G401 (cell line): Measurements from ENCODE around the gene RBM19. TPM values are rescaled to one million over a fixed set of nuclear protein-coding genes. Genes with fewer than 3 reads are reported as not detected.
"Not testable (repeated sequence)": the region's sequence is repeated elsewhere in the genome, so short reads cannot be mapped to it uniquely, and the experiment has no call there.

ENCODE experiments used
- DNase-seq: peaks from one replicate; pipeline ENCODE4 v3.0.0-alpha.2; 2015; ENCODE audit warnings: low spot score
- in situ Hi-C: cut with HindIII; loops from 2 replicates; pipeline ENCODE4 v1.10.0; 2016; ENCODE audit warnings: low sequenced_read_pairs, mixed read lengths
- total RNA-seq: library from RNA; depleted of rRNA; stranded (reverse); fragments of >200 nt; shearing (Covaris generic); gene quantifications from 2 replicates; pipeline ENCODE4 v1.2.3, GENCODE V29; 2014

Gene RBM19
- total RNA-seq, 1 experiment from 2014 or later = 53.9 TPM

DNA sequence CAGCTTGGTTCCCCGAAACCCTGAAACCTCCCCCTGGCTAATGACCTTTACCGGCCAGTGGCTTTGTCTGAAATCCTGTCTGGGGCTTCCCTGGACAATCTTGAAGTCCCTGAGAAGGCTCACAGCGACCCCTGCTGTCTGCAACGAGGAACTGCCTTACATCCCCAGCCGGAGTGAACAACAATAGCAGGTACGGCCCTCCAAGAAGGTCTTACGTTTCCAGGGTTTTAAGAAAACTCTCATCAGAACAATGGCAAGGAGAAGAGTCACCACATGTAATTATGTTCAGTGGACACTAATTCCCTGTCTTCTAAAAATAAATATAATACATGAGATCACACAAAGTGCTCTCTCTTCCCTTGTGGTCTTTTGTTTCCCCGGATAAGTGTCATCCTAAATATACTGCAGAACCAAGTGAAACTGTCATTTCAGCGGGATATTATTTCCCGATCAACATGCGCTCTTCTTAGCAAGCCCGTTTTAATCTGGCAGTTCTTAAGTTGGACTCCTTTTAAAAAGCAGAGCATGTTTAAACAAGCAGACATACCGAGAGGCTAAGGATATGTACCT lies 53.3 kb downstream of the RBM19 start:
- in situ Hi-C loops = no loop called here

DNA sequence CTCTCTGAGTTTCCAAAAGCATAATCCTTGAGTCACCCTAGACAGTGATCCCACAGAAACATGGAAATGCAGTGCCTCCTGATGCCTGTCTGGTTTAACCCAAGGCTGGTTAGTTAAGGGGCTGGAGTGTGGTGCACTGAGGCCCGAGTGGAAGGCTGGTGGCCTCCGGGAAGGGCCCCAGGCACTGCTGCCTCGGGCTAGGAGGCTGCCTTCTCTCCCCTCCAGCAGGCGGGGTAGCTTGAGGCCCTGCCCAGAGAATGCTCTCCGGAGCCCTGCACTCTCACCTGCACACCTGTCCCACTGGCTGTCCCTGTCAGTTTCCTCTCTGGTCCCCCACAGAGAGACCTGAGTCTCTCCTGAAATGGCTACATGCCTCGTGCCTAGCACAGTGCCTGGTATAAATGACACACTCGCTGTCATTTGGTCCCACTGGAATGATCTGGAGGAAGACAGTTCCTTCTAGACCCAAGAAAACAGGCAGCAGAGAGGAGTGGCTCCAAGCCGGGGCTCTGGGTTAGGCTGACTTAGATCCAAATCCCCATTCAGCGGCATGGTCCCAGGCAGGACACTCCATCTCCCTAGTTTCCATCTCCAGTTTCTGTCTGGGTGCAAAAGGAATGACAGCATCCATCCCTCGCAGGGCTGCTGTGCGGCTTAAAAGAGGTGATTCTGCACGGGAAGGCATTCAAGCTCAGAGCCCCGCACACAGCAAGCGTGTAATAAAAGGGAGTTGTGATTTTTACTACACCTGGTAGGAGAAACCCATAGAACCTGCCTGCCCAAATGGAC lies 54.0 kb downstream of the RBM19 start:
- DNase-seq = no peak
- in situ Hi-C loops = no loop called here

More for the DNA sequence above, 53.3 kb downstream of the RBM19 start:
- peak; percentile 85 for DNase-seq

DNA sequence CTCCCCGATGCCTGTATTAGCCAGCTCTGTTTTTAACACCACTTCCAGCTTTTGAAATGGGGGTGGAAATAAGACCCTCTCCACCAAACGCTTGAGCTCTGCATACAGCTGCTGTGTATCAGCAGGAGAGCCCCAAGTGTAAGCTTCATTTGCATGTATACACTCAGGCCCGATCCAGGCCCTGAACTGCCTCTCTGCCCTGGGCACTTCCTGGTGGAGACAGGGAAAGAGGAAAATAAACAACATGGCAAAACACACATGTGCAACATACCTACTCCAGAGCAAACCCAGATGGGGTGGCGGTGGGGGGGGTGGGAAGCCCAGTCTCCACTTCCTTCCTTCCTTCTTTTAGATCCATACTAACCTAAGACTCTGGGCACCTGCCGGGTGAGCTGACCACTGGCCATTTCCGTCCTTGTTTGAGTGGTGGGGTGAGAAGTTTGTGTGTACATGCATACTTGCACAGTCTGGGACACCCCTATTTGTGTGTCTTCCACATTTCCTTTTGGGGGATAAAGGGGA lies 55.3 kb downstream of the RBM19 start:
- in situ Hi-C loops = no loop called here

DNA sequence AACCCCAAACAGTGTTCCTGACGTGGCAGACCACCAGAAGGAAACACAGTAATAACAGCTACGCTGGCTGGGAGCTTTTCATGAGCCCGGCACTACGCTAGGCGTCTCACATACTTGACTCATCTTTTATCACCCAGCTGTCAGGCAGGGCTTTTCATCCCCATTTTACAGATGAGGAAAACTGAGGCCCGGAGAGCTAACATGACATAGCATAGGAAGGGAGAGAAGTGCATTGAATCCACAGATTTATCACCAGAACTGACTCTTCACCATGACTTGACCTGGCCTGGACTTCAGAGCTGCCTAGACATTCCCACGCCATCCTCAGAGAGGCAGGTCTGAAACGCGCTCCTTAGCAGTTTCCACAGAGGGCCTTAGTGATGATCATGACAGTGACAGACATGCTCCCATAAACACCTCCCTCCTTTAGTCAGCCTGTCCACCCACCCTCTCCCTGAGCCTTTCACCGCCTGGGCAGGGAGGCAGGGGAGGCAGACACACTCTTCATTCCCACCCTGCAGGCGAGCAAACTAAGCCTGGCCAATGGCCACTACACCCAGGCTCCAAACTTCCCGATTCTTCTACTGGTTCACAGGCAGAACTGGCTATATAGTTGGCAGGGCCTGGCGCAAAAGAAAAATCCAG lies 56.2 kb downstream of the RBM19 start:
- in situ Hi-C loops = no loop called here
- no peak for DNase-seq

More for the DNA sequence above, 55.3 kb downstream of the RBM19 start:
- DNase-seq = no peak

DNA sequence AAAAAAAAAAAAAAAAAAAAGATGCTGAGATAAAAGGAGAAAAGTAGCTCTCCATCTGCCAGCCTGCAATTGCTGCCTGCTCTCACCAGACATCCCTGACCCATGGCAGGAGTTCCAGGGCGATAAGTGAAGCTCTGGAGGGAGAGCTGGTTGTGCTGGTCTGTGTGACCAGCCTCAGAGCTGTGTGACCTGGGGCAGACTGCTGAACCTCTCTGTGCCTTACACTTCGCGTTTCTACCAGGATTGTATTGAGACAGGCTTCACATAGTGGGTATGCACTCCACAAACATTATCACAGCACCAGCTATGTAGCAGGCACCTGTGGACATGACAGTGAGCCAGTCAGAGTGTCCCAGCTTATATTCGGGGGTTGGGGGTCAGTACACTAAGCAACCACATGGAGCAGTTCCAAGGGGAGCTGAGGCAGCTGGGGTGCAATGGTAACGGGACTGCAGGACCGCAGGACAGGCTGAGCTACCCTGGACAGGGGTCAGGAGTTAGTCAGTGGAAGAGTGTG lies 57.5 kb downstream of the RBM19 start:
- no peak for DNase-seq
- in situ Hi-C loops = no loop called here

DNA sequence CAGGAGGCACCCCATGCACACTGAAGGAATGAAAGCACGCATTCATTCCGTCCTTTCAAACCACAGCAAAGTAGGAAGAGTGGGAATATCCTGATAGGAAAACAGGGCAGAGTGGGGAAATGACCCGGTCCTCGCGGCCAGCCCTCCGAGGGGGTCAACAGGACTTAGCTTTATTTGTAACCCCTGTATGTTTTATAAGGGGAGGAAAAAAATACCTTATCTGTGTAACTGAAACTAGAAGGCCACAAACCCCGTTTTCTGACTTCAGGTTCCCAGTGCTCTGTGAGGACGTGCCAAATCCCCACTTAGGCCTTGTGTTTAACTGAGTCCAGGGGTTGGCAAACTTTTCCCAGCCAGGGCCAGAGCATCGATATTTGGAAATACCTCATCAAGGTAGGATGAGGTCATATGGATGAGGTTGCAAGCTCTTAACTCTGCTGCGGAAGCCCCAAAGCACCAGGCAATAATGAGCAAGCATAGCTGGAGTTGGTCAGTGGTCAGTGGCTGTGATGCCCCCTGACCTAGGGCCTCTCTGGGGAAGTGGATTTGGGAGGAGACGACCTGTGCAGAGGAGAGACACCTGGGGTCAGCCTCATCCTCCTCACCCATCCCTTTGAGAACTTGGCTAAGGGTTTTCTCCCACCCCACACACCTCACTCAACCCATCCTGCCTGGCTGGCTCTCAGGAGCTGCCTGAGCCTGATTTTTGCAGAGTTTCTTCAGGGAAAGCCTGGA lies 58.5 kb downstream of the RBM19 start:
- DNase-seq = no peak
- in situ Hi-C loops = no loop called here

DNA sequence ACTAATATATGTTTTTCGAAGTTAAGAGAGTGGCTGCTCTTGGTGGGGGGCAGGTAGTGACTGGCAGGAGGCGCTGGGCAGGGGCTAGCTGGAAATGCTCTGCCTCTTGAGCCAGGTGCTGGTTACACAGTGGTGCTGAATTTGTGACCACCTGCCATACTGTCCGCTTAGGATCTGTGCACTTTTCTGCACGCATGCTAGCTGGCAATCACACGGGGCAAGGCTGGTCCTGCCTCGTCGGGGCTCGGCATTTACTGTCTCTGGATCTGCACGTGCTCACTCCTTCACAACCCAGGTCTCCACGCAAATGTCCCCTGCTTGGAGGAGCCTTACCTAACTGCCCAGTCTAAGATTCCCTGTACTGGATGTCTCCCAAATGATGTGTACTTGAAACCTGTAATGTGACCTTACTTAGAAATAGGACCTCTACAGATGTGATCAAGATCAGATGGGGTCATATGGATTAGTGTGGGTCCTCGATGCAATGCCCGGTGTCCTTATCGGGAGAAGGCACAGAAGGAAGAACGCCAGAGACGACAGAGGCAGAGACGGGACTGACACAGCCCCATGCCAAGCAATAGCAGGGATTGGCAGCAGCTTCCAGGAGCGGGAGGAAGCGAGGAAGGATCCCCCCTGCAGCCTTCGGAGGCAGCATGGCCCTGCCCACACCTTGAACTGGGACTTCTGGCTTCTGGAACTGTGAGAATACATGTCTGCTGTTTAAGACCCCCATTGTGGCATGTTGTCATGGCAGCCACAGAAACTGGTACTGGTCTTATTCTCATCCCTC lies 59.5 kb downstream of the RBM19 start:
- in situ Hi-C loops = no loop called here
- DNase-seq = no peak

DNA sequence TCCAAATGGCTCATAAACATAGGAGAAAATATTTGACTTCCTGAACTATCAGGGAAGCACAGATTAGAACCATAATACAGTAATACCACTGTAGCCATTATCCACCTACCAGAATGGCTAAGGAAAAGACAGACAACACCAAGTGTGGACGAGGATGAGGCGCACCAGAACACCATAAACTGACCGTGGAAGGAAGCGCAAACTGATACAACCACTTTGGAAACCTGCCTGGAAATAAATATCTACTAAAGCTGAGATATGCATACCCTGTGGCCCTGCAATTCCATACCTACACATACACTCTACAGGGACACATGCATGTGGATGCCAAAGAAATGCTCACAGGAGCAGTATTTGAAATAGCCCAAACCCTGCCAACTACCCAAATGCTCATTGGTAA lies 60.3 kb downstream of the RBM19 start:
- no peak for DNase-seq
- in situ Hi-C loops = no loop called here

DNA sequence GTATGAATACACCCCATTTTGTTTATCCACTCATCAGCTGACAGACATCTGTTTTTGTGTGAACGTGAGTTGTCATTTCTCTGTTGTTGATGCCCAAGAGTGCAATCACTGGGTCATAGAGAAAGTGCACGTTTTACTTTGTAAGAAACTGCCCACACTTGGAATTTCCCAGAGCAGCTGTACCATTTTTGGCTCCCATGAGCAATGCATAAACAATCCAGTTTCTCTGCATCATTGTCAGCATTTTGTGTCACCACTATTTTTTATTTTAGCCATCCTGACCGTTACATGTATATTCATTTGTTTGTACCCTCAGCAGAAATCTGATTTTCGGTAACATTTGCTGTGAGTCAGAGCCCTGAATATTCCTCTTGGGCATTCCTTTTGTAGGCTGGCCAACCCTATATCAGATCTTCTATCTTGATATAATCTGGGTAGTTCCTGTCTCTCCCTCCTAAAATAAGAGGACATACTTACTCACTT lies 62.7 kb downstream of the RBM19 start:
- in situ Hi-C loops = no loop called here
- DNase-seq = no peak

DNA sequence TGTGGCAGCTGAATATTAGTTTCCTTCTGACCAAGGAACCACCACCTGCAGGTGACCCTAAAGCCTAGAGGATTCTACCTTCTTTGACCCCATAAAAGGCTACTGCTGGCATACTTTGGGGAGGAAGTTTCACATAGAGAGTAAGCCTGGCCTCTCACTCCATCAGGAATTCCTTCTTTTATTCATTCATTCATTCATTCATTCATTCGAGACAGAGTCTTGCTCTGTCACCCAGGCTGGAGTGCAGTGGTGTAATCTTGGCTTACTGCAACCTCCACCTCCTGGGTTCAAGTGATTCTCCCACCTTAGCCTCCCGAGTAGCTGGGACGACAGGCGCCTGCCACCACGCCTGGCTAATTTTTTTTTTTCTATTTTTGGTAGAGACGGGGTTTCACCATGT lies 64.8 kb downstream of the RBM19 start:
- in situ Hi-C loops, DNase-seq: not testable (repeated sequence)

DNA sequence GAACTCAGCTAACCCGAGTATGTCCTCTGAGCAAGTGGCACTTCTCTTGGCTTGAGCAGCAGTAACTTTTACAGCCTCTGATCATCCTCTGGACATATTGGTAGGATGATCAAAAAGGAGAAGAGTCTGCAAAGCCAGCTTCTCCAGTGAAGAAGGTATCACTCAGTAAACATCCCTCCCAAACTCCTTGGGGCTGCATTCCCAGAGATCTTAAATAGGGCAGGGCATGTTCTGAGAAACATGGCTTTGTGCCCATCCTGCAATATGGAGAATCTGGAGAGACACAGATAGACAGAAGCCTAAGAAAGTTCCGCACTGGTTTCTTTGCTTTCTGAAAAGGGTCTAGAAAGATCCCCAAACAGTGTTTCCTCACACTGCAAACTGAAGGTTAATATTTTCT lies 65.4 kb downstream of the RBM19 start:
- in situ Hi-C loops = no loop called here
- DNase-seq = peak; percentile 55

DNA sequence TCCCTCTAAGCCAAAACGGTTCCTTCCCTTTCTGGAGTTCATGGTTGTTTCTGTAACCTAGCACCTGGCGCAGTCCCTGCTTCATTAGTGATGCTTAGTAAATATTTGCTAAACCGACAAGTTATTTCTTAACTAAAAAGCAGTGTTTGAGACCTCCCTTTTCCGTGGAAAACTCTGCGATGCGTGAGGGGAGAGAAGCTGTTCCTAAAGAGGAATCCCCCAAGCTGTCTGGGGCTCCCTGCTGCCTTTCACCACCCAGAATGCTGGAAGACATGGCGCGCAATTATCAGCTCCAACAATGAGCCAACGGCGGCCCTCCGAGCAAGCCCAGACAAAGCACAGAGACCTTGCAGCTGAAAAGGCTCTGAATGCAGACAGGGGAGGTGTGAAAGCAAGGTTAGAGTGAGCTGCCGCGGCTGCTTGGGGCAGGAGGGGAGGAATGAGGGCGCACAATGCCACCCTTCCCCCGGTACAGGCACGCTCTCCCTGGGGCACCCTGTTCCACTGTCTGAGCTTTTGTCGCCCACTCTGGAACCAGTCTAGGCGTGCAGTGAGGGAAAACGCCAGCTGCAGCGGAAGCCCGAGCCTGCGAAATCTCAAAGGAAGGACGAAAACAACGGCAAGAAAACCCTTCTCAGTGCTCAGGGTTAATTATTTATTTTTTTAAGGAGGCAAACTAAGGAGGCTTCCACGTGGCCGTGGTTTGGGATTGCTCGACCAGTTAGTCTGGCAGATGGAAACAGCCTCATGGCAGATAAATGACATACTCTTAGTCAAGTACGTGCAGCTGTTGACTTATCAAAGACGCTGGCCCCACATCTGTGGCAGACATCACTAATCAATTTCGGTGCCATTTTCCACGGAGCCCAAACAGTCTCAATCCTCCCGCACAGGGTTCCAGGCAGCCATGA lies 66.3 kb downstream of the RBM19 start:
- DNase-seq = no peak
- in situ Hi-C loops = no loop called here

DNA sequence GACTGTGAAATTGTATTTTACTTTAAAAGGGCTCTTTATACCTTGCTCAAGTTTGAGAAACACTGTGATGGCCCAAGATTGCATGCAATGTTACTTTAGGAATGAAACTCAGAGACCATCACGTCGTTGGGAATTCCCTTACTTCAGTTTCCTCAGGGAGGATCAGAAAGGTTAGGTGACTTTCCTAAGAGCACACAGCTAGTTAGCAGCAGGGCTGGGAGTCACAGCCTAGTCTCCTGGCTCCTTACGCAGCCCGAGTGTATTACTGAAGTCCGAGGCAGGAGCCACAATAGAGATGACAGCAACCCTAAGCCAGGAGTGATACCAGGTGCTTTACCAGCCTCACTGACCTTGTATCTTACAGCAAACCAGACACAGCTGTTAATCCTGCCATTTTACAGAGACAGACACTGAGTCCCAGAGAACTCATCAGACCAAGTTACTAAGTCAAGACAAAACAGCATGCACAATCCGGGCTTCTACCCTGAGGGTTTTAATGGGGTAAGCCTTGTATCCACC lies 67.0 kb downstream of the RBM19 start:
- in situ Hi-C loops = no loop called here
- no peak for DNase-seq

DNA sequence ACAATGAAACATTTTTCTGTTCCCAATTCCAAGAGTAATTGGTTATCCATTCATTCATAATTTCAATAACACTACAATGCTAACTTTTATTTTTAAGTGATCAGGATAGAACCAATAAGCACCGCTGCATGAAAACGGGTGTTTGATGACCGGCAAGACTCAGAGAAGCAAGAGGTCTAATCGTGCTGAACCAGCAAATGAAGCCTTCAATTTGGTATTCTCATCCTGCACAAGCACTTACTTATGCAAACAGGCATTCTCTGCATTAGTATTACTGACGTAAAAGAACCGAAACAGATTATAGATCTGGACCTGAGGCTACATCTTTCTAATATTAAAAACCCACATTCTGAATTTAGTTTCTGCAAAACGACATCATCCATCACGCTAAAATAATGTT lies 67.7 kb downstream of the RBM19 start:
- DNase-seq = no peak

DNA sequence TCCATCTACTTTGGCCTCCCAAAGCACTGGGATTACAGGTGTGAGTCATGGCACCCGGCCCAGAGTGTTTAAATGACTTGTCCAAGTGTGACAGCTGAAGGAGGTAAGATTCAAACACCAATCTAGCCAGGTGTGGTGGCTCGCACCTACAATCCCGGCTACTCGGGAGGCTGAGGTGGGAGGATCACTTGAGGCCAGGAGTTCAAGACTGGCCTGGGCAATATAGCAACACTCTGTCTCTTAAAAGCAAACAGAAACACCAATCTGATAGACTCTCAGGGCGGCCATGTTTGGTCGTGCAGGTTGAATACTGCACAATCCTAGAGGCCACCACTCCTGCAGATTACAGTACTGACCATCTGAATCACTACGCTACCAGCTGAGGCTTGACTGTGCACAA lies 68.7 kb downstream of the RBM19 start:
- no peak for DNase-seq
- in situ Hi-C loops = no loop called here

More for the DNA sequence above, 67.7 kb downstream of the RBM19 start:
- in situ Hi-C loops = no loop called here

DNA sequence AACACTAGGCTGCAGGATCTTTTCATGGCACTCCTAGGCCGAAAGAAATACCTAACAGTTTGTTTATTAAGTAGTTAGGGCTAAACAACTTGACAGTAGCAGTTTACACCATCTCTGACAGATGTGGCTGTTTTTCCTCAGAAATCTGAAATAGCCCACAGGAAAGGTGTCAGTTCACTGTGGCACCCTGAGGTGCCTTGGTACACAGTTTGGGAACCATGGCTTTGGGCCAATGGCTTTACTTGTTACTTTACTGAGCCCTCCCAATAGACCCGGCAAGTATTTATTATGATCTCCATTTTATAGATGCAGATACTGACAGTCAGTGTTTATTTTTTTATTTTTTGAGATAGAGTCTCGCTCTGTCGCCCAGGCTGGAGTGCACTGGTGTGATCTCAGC lies 69.3 kb downstream of the RBM19 start:
- in situ Hi-C loops = no loop called here
- no peak for DNase-seq

DNA sequence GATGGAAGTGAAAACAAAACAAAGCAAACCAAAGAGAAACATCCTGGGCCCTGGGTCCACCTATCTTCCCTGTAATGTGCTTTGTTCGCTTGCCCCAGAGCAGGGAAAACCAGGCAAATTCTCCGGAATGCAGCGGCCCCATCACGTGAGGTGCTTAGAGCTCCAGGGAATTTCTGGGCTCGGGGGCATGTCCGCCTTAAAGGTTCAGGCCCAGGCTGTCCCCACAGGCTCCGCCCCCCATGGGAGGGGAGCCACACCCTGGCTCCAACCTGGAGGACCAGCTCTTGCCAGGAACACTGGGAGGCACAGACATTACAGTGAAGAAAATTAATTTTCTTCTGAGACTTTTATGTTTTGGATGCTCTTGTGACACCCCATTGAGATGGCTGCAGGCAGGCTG lies 69.9 kb downstream of the RBM19 start:
- in situ Hi-C loops = no loop called here

More for the DNA sequence above, 69.9 kb downstream of the RBM19 start:
- DNase-seq = no peak
